COLO668 (cell line): Measurements from ENCODE around the gene UGT2A1.
A peak's percentile ranks its signal among the peaks of the same experiment; 100 is the strongest.

Source experiments
- DNase-seq: peaks from one replicate; lab custom pipeline; 2025; ENCODE audit not compliant: unreplicated experiment; lab: John Stamatoyannopoulos, UW

UGT2A1 gene

GRCh38 chr4:69591364-69591763 is 61.7 kb downstream of the UGT2A1 start:
- no peak for DNase-seq

GRCh38 chr4:69589884-69590283 is 63.2 kb downstream of the UGT2A1 start:
- no peak for DNase-seq

GRCh38 chr4:69584135-69584534 is 68.9 kb downstream of the UGT2A1 start:
- no peak for DNase-seq

GRCh38 chr4:69583543-69583942 is 69.5 kb downstream of the UGT2A1 start:
- no peak for DNase-seq

- no peak for DNase-seq
Observed at GRCh38 chr4:69577245-69577644, 75.8 kb downstream of the UGT2A1 start.

- DNase-seq, result no peak
Observed at GRCh38 chr4:69576251-69576877, 76.7 kb downstream of the UGT2A1 start.

GRCh38 chr4:69568787-69569186 is 84.3 kb downstream of the UGT2A1 start:
- DNase-seq, result no peak

GRCh38 chr4:69563424-69563823 is 89.6 kb downstream of the UGT2A1 start:
- DNase-seq, result no peak

GRCh38 chr4:69549651-69550050 is 103.4 kb downstream of the UGT2A1 start:
- DNase-seq, result peak; percentile 9

GRCh38 chr4:69546134-69546765 is 106.8 kb downstream of the UGT2A1 start:
- DNase-seq, result no peak
